CD14-positive monocyte (primary cell): ENCODE measurements around the gene MTUS2. TPM values are rescaled to one million over a fixed set of nuclear protein-coding genes. Genes with fewer than 3 reads are reported as not detected.

ENCODE experiments used
- DNase-seq, 3 donors: peaks; one replicate each; pipeline ENCODE4 v3.0.0-alpha.2; 2011 to 2022
- H2AFZ ChIP-seq: 2 replicates; pipeline ENCODE4 v1.6.0; 2012; ENCODE audit warnings: mild to moderate bottlenecking, low read depth, low read length, inconsistent platforms; ENCODE audit not compliant: insufficient read depth, poor library complexity, severe bottlenecking
- H3K27ac ChIP-seq, 2 donors: 1 replicate in 1 of 2; 2 replicates in 1 of 2; pipeline ENCODE4 v1.5.1; 2012 to 2013; ENCODE audit warnings: low read length in 2 of 2, control low read depth in 1 of 2, inconsistent platforms in 1 of 2, low read depth in 1 of 2, mild to moderate bottlenecking in 1 of 2
- H3K27me3 ChIP-seq, 2 donors: one replicate each; pipeline versions ENCODE4 v1.6.0 to v1.6.1; 2011 to 2013; ENCODE audit warnings: low read length in 2 of 2; ENCODE audit not compliant: control insufficient read depth in 2 of 2, insufficient read depth in 2 of 2
- H3K36me3 ChIP-seq, 2 donors: replicated peaks in 1 of 2; 1 replicate in 1 of 2; 2 replicates in 1 of 2; pipeline versions ENCODE4 v1.5.1 to v1.6.1; 2012 to 2013; ENCODE audit warnings: low read length in 2 of 2, control low read depth in 1 of 2, inconsistent platforms in 1 of 2, mild to moderate bottlenecking in 1 of 2; ENCODE audit not compliant: insufficient read depth in 2 of 2, control insufficient read depth in 1 of 2
- H3K4me1 ChIP-seq, 2 donors: 1 replicate in 1 of 2; 2 replicates in 1 of 2; pipeline versions ENCODE4 v1.5.1 to v1.6.1; 2012 to 2013; ENCODE audit warnings: low read length in 2 of 2, control low read depth in 1 of 2, inconsistent platforms in 1 of 2, mild to moderate bottlenecking in 1 of 2, moderate library complexity in 1 of 2; ENCODE audit not compliant: insufficient read depth in 2 of 2, control insufficient read depth in 1 of 2
- H3K4me2 ChIP-seq: replicated peaks from 2 replicates; pipeline ENCODE3; 2012; ENCODE audit warnings: low read length, moderate library complexity, mild to moderate bottlenecking; ENCODE audit not compliant: poor library complexity, severe bottlenecking; ENCODE audit errors: extremely low read depth
- H3K4me3 ChIP-seq, 3 experiments: fragments of 200-600 bp in 1 of 3; sonication (generic) in 1 of 3; replicated peaks in 1 of 3; 1 replicate in 2 of 3; 2 replicates in 1 of 3; pipeline ENCODE4 v1.5.1; 2011 to 2013; ENCODE audit warnings: low read length in 3 of 3, mild to moderate bottlenecking in 3 of 3, control low read depth in 2 of 3, low read depth in 2 of 3, inconsistent platforms in 1 of 3, moderate library complexity in 1 of 3
- H3K79me2 ChIP-seq: 2 replicates; pipeline ENCODE4 v1.6.0; 2012; ENCODE audit warnings: mild to moderate bottlenecking, control low read depth, inconsistent platforms, low read length, moderate library complexity; ENCODE audit not compliant: insufficient read depth
- H3K9ac ChIP-seq: 2 replicates; pipeline ENCODE4 v1.6.0; 2017; ENCODE audit warnings: low read length, mild to moderate bottlenecking; ENCODE audit not compliant: insufficient read depth, poor library complexity, severe bottlenecking
- H3K9me3 ChIP-seq, 2 donors: replicated peaks in 1 of 2; 1 replicate in 1 of 2; 2 replicates in 1 of 2; pipeline versions ENCODE4 v1.5.1 to v1.6.1; 2012 to 2013; ENCODE audit warnings: low read length in 2 of 2, control low read depth in 1 of 2; ENCODE audit not compliant: control insufficient read depth in 1 of 2, insufficient read depth in 1 of 2
- H4K20me1 ChIP-seq: 2 replicates; pipeline ENCODE4 v1.6.0; 2012; ENCODE audit warnings: mild to moderate bottlenecking, low read length, control low read depth, moderate library complexity; ENCODE audit not compliant: insufficient read depth
- H3K27ac Mint-ChIP-seq, 7 donors: one replicate each; pipeline ENCODE4 v1.8.0; 2020; ENCODE audit warnings: mild to moderate bottlenecking in 7 of 7, mixed read lengths in 7 of 7, moderate library complexity in 6 of 7, inconsistent platforms in 2 of 7
- H3K27me3 Mint-ChIP-seq, 3 donors: one replicate each; pipeline ENCODE4 v1.8.0; 2021 to 2022; ENCODE audit warnings: low read depth in 3 of 3, mild to moderate bottlenecking in 3 of 3, mixed read lengths in 3 of 3, moderate library complexity in 3 of 3, inconsistent platforms in 1 of 3
- H3K36me3 Mint-ChIP-seq, 2 donors: one replicate each; pipeline ENCODE4 v1.8.0; 2020; ENCODE audit warnings: mixed read lengths in 2 of 2, inconsistent platforms in 1 of 2, mild to moderate bottlenecking in 1 of 2
- H3K4me1 Mint-ChIP-seq: one replicate; pipeline ENCODE4 v1.8.0; 2020; ENCODE audit warnings: mild to moderate bottlenecking, mixed read lengths
- H3K4me3 Mint-ChIP-seq, 2 donors: one replicate each; pipeline ENCODE4 v1.8.0; 2020; ENCODE audit warnings: mild to moderate bottlenecking in 2 of 2, mixed read lengths in 2 of 2, moderate library complexity in 1 of 2
- H3K9me3 Mint-ChIP-seq, 7 donors: one replicate each; pipeline ENCODE4 v1.8.0; 2020 to 2022; ENCODE audit warnings: mixed read lengths in 7 of 7, mild to moderate bottlenecking in 6 of 7, moderate library complexity in 6 of 7, inconsistent platforms in 2 of 7
- CTCF ChIP-seq: fragments of 200-600 bp; IDR thresholded peaks from one replicate; pipeline ENCODE4 v1.8.0; 2022; ENCODE audit warnings: antibody characterized with exemption, mild to moderate bottlenecking
- whole genome bisulfite sequencing: methylation state at CpG from one replicate; pipeline ENCODE4 v1.1.5; 2013; ENCODE audit warnings: missing lambda C conversion rate; ENCODE audit not compliant: insufficient coverage; 5-methylcytosine and 5-hydroxymethylcytosine counted together
- intact Hi-C, 2 donors: fragments of 100-400 bp; cut with micrococcal nuclease; formaldehyde crosslinking; loops; one replicate each; pipeline versions ENCODE4 v1.15.0 to v1.15.1; 2023
- polyA plus RNA-seq, 3 donors: library from polyadenylated mRNA; depleted of rRNA in 1 of 3; unstranded in 2 of 3; stranded (reverse) in 1 of 3; fragments of 300-500 nt in 2 of 3; fragments of >200 nt in 1 of 3; fragmentation: Illumina TruSeq in 2 of 3; gene quantifications; 1 replicate in 2 of 3; 2 replicates in 1 of 3; pipeline ENCODE4 v1.2.3, GENCODE V29; 2012 to 2021

MTUS2 gene
- polyA plus RNA-seq, 3 donors, result 0.04 TPM; not detected in 2

GRCh38 chr13:28955264-28955966 is 135.3 kb downstream of the MTUS2 start:
- Mint-ChIP-seq H3K36me3 (no peaks in the 10 kb centered on the region), H3K9me3 (peaks cover 0 to 4% (median 3%) of the 10 kb centered on the region in 7 donors), H3K4me3 (peak overlapping the region in 1 of 2 donors; percentile 26), H3K27me3 (peaks cover 0 to 2% (median 1%) of the 10 kb centered on the region in 3 donors), H3K27ac (no peak overlapping the region), H3K4me1 (no peaks in the 10 kb centered on the region)
- H3K4me1 ChIP-seq, result no peaks in the 10 kb centered on the region
- DNase-seq, result no peak
- no peaks in the 10 kb centered on the region for H3K79me2 ChIP-seq
- intact Hi-C loops, result no loop called here
- no peaks in the 10 kb centered on the region for H4K20me1 ChIP-seq
- H3K9ac ChIP-seq, result no peak overlapping the region
- H3K9me3 ChIP-seq, result no peaks in the 10 kb centered on the region
- no CpG with 5 or more reads among the region's 2 CpGs for WGBS
- no peak for TF ChIP-seq CTCF
- no peak overlapping the region for H3K4me3 ChIP-seq
- H3K27ac ChIP-seq, result no peak overlapping the region
- no peak overlapping the region for H3K4me2 ChIP-seq
- H3K27me3 ChIP-seq, result no peaks in the 10 kb centered on the region
- H3K36me3 ChIP-seq, result no peaks in the 10 kb centered on the region
- no peak overlapping the region for H2AFZ ChIP-seq

- H3K4me3 Mint-ChIP-seq, result no peak overlapping the region
- 96% methylated on average over 4 of the region's 11 CpGs for WGBS
- no peaks in the 10 kb centered on the region for H3K4me1 Mint-ChIP-seq
Observed at GRCh38 chr13:28958018-28958417, 137.9 kb downstream of the MTUS2 start.

More at GRCh38 chr13:28958018-28958417, 137.9 kb downstream of the MTUS2 start:
- H3K4me3 ChIP-seq, result no peak overlapping the region
- no peak overlapping the region for H3K27ac Mint-ChIP-seq
- DNase-seq, result no peak
- no peak for TF ChIP-seq CTCF
- no peaks in the 10 kb centered on the region for H3K4me1 ChIP-seq
- peaks cover 0 to 3% (median 1%) of the 10 kb centered on the region in 3 donors for H3K27me3 Mint-ChIP-seq
- peaks cover 0 to 5% (median 4%) of the 10 kb centered on the region in 7 donors for H3K9me3 Mint-ChIP-seq
- no peak overlapping the region for H3K4me2 ChIP-seq
- H3K9ac ChIP-seq, result no peak overlapping the region
- H3K79me2 ChIP-seq, result no peaks in the 10 kb centered on the region
- H3K27me3 ChIP-seq, result no peaks in the 10 kb centered on the region
- H3K36me3 ChIP-seq, result no peaks in the 10 kb centered on the region
- no peaks in the 10 kb centered on the region for H3K9me3 ChIP-seq
- no peaks in the 10 kb centered on the region for H4K20me1 ChIP-seq
- H3K36me3 Mint-ChIP-seq, result no peaks in the 10 kb centered on the region
- H3K27ac ChIP-seq, result no peak overlapping the region
- intact Hi-C loops, result no loop called here
- H2AFZ ChIP-seq, result no peak overlapping the region
